ENCODE data around the gene DDC.

Gene DDC

DNA sequence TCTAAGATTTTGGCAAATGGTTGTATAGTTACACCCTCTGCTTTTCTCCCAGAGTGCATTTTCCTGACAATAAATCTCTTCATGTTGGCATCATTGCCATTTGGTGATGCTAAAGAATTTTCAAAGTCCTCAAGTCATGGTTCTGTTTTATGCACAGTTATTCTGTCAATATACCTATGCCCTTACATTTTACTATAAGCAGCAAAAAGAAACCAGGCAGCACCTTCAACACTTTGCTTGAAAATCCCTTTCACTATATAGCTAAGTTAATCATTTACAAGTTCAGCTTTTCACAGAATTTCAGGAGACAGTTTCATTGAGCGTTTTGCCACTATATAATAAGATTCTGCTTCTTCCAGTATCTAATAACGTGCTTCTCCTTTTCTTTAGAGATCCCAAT lies 137.7 kb downstream of the DDC start:
- Histone ChIP-seq H3K4me3 (no peak overlapping the region), H3K27ac (no peak overlapping the region)

DNA sequence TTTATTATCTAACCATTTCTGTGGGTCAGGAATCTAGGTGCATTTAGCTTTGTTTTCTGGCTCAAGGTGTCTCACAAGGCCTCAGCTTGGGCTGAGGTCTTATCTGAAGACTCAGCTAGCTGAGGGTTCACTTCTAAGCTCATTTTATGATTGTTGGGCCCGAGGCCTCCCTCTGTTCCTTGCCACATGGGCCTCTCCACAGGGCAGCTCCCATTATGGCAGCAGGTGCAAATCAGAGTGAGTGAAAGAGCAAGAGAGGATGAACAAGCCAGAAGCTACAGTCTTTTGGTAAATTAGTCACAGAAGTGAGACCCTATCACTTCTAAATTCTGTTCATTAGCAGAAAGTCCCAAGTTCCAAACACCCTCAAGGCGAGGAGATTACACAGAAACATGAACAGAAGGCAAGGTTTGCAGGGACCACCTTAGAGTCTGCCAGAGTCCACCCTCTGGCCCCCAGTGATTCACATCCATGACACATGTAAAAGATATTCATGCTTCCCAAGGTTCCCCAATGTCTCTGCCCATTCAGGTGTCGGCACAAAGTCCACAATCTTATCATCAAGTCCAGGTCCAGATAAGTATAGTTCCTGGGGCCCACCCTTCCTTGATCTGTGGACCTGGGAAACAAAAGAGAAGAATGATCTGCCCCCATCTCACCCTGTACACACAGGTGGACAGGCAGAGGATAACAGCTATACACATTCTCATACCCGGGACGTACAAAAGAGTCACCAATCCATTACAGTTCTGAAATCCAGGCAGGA lies 138.7 kb downstream of the DDC start:
- Histone ChIP-seq H3K27ac (no peak overlapping the region), H3K4me3 (no peak overlapping the region)

DNA sequence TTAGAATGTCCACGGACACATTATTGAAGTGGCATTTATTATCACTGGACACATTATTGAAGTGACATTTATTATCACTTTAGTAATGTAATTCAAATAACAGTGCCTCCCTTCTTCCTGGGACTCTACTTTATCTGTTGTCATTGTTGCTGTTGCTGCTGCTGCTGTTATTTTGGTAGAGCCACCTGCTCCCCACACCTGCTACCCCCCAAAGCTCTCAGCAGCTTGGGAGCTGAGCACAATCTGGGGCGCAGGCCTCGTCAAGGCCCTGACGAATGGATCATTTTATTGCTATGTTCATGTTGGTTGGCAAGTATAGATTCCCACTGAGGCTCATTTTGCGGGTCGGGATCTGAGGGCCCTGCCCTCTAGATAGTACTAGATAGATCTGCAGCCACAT lies 139.9 kb downstream of the DDC start:
- no peak overlapping the region for H3K27ac ChIP-seq

DNA sequence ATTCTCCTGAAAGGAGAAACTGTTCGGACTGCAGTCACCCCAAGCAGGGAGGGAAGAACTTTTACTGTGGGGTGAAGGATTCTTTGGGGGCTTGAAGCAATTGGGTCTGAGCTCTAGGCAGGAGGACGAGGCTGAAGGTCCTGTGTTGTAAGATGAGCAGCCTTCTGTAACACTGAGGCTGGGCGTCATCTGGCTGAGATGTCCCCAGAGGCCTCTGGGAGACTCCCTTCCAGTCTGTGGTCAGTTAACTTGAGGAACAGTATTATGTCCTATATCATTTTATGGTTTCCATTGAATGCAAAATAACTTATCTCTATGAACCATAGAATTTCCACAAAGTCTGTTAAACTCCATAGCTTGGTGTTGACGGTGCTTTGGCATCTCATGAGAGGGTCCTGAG lies 141.3 kb downstream of the DDC start:
- no peak overlapping the region for H3K4me3 ChIP-seq
- no peak overlapping the region for H3K27ac ChIP-seq

More for the DNA sequence above, 139.9 kb downstream of the DDC start:
- no peak overlapping the region for H3K4me3 ChIP-seq

- H3K4me3 ChIP-seq, result no peak overlapping the region
These were observed 142.3 kb downstream of the DDC start for GRCh38 chr7:50422858-50423257.

DNA sequence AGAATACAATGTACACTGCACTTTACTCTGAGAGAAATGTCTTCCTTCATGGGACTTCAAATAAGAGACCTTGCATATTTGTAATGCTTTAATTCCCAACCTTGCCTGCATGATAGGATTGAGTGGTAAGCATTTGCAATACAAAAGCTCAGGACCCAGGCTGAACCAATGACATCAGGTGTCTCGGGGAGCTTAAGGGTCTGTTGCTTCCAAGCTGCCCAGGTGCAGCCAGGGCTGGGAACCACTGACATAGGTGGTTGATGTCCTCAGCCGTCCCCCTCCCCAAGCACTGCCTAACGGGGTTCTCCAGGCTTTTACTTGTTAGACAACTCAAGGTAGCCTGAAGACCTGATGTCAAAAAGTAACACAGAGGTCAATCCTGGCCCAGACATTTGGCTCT lies 144.2 kb downstream of the DDC start:
- no peak overlapping the region for H3K27ac ChIP-seq

More at GRCh38 chr7:50422858-50423257, 142.3 kb downstream of the DDC start:
- no peak overlapping the region for H3K27ac ChIP-seq

DNA sequence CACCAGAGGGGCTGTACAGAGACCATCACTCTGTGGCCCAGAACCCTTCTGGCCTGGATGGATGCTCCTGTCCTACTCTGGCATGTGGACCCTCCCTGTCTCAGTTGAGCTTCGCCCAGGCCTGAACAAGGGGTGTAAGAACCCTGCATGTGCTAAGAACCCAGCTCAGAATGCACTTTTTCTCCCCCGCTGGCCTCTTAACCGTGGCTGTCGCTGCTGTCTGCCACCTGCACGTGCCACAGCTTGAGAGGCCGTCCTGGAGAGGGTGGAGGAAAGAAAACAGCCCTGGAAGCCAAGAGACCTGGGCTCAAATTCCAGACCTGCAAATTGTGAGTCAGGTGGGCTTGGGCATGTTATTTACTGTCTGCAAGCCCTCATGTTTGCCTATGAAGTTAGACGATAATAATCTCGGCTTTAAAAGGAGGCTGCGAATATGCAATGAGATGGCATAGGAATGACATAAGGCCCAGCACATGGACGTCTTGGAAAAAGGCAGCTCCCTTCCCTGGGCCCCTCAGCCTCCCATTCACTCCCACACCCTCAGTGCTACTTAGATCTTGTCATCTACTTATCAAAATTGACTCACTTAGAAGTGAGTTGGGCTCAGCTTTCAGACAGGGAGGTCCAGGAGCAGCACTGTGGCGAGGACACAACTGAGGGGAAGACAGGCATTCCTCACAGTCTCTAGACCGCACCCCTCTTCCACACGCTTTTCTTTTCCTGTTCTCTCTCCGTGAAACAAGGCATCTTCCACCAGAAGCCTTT lies 146.5 kb downstream of the DDC start:
- Histone ChIP-seq H3K27ac (no peak overlapping the region), H3K4me3 (no peak overlapping the region)

More for the DNA sequence above, 144.2 kb downstream of the DDC start:
- H3K4me3 ChIP-seq, result no peak overlapping the region

DNA sequence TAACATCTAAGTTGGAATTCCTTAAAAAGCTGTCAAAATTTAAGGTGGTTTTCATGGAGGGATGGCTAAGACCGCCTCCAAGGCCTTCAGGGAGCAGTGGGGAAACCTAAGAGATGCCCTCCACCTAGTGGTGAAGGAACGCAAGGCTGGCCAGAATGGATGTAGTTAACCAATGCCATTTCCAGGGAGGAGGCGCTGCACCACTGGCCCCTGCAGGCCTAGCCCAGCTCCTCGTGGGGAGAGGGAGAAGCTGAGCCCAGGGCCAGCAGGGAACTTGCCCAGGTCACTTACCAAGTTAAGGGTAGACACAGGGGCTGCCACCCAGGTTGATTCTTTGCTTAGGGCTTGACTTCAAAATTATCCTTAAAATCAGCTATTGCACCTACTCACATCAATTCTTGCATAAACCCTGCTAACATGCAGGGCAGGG lies 147.1 kb downstream of the DDC start:
- no peak overlapping the region for H3K27ac ChIP-seq
- H3K4me3 ChIP-seq, result no peak overlapping the region

DNA sequence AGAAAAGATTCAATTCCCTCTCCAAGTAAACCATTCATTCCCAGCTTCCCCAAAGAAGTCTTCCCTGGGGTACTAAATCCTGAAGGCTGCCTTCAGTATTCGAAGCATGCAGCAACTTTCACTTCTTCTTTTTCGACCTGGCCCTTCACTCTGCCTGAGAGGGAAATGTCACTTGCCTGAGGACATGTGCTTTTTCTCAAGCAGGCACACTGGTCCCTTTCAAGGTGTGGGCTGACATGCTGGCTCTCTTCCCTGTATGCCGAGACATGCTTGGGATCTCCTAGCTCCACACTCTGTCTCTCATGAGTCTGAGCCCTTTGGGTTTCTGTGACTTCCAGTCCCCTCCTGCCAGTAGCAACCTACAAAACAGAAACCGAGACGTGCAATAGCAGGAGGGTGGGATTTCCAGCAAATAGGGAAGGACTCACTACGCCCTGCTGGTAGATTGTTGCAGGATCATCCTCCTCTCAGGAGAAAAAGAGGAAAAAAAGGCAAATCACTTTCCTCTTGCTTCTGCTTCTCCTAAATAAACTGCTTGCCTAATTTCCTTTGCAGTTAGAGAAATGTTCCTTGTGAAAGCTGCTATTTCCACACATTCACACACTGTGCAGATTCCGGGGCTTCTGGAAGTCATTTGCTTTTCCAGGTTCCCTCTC lies 148.6 kb downstream of the DDC start:
- Histone ChIP-seq H3K27ac (peak overlapping the region in 2 of 21 experiments; percentile 53 to 58), H3K4me3 (no peak overlapping the region)

DNA sequence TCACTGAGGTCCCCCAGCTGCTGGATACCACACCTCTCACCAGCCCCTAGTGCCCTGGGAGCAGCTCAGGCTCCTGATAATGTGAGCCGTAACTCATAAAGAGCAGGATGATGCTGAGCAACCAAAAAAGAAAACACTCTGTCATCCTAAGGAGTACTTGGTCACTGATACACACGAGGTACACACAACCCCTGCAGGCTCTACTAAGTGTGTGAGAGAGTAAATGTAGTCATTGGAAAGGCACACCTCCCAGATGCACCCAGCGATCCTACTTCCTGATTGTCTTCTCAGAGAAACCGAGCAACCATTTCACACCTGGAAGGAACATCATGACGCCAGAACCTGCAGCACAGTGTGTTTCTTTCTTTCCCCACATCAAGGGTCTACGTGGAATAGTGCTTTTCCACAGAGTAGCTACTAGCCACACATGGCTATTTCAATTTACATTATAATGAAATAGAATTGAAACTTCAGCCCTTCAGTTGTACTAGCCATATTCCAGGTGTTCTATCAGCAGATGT lies 149.3 kb downstream of the DDC start:
- Histone ChIP-seq H3K27ac (peak overlapping the region in 3 of 21 experiments; percentile 30 to 58 (median 53)), H3K4me3 (no peak overlapping the region)

GRCh38 chr7:50413561-50413960 lies 151.6 kb downstream of the DDC start:
- peak overlapping the region in 1 of 21 experiments; percentile 47 for H3K27ac ChIP-seq
- no peak overlapping the region for H3K4me3 ChIP-seq

DNA sequence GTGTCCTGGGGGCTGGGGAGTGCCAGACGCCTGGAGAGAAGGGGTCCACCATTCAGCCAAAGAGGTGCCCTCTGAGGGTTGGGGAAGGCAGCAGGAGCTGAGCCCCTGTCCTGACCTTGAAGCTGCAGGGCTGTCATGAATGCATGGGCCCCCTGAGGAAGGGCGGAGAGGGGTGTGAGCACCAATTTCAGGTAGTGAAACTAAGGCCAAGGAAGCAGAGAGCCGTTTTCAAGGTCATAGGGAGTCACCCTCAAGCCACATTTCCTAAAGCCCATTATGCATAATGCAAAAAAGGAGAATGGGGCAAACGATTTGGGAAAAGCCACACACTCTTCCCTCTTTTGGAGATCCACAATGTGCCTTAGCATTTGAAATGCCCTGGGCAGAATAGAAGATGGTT lies 152.2 kb downstream of the DDC start:
- Histone ChIP-seq H3K4me3 (no peak overlapping the region), H3K27ac (peak overlapping the region in 1 of 21 experiments; percentile 37)

- H3K27ac ChIP-seq, result peak overlapping the region in 3 of 21 experiments; percentile 17 to 27 (median 18)
- no peak overlapping the region for H3K4me3 ChIP-seq
These were observed 153.9 kb downstream of the DDC start for GRCh38 chr7:50411332-50411731.

DNA sequence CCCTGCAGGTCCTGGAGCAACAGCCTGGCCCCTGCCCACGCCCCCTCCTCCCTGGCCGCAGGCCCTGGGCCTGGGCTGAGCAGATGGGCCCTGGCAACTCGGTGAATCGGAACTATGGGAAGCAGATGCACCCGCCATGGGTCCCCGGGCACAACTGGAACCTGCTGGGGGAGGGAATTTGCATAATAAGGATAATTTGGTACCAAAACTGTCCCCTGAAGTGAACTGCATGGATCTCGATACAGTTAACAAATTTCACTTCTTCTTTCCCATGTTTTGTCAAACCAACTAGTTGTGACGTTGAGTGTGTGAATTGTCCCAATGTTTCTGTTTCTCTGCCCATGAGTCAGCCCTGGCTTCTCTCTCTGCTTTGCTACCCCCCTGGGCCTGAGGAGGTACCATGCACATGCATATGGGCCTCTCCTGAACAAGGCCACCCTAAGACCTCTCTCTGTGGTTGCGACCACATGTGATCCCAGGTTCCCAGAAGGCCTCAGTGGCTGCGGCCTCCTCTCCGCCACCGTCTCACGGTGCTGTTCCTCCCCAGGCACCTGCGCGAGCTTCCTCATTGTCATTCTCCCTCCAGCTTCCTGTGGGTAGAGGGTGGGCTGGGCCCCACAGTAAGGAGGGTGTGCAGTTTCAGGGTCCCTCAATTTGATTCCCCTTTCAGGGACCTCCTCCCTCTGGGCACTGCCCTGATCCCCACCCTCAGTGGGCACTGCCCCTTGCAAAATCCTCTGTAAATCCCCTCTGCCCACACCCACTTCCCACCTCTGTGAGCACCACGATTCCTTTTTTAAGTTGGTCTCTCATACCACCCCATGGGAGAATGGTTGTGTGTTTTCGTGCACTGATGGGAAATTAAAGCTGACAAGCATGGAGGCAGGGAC lies 155.1 kb downstream of the DDC start:
- peak overlapping the region in 5 of 21 experiments; percentile 17 to 51 (median 35) for H3K27ac ChIP-seq
- H3K4me3 ChIP-seq, result no peak overlapping the region

Data from skin epidermis (tissue), 12 donors.